HG03469 (cell line): Measurements from ENCODE around the gene DPP9.

Source experiments
- ATAC-seq: cut with Tn5 transposase; IDR thresholded peaks from one replicate; pipeline ENCODE4 v1.9.1; 2021; ENCODE audit warnings: mild to moderate bottlenecking, moderate library complexity, moderate number of reproducible peaks; ENCODE audit not compliant: unreplicated experiment

Gene DPP9

GRCh38 chr19:4660993-4661392, 62.6 kb downstream of the DPP9 start:
- ATAC-seq: no peak

DNA sequence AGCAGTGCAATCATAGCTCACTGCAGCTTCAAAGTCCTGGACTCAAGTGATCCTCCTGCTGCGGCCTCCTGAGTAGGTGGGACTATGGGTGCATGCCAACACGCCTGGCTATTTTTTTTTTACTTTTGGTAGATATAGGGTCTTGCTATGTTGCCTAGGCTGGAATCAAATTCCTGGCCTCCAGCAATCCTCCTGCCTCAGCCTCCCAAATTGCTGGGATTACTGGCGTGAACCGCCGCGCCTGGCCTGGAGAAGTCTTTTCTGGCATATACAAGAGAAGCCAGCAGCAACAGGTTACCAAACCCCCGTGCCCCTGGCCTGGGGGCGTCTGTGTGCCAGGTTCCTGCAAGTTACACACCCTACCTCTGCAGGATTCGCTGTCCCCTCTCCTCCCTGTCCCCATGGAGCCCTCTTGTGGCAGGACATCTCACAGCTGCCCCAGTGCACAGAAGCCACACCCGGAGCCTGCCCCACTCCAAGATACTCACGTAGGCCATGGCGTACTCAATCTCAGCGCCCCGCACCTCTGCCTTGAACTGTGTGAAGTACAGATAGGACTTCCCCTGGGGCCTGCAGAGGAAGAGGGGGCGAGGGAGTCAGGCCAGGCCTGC, 63.4 kb downstream of the DPP9 start:
- ATAC-seq: no peak

GRCh38 chr19:4657835-4658234, 65.8 kb downstream of the DPP9 start:
- no peak for ATAC-seq

GRCh38 chr19:4657262-4657661, 66.4 kb downstream of the DPP9 start:
- ATAC-seq: no peak

- no peak for ATAC-seq
Measured at GRCh38 chr19:4656102-4656501, 67.5 kb downstream of the DPP9 start.

- no peak for ATAC-seq
Measured at GRCh38 chr19:4654437-4655361, 68.9 kb downstream of the DPP9 start.

DNA sequence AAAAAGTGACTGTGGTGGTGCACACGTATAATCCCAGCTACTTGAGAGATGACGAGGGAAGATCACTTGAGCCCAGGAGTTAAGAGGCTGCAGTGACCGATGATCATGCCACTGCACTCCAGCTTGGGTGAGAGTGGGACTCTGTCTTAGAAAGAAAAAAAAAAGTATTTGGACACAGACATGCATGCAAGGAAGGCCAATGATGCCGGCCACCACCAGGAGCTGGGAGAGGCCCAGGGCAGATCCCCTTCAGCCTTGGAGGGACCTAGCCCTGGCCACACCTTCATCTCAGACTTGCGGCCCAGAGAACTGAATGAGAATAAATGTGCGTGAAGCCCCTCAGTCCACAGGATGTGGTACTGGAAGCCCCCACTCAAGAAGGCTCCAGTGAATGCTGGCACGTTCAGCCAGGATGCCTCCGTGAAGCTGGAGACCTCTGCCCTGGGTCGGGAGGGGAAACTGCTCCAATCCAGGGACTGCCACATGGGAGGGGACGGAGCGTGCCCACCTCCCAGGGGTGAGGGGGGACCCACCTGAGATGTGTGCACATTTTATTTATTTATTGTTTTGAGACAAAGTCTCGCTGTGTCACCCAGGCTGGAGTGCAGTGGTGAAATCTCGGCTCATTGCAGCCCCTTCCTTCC, 69.7 kb downstream of the DPP9 start:
- no peak for ATAC-seq

- ATAC-seq: no peak
Measured at GRCh38 chr19:4652075-4652474, 71.6 kb downstream of the DPP9 start.

DNA sequence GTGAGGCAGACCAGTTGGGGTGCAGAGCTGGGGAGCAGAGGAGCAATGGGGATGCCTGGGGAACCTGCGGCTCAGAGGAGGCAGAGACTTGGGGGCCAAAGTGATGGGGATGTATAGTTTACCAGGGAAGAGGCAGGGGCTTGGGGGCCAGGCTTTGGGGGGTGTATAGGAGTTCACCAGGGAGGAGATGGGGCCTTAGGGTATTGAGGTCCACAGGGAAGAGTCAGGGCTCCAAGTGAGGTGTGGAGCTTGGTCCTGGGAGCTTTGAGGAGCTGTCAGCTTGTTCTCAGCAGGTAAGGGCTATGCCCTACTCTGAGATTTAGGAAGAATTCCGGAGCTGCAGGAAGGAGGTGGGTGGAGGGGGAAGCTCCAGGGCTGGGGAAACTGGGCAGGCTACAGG, 73.5 kb downstream of the DPP9 start:
- ATAC-seq: no peak

DNA sequence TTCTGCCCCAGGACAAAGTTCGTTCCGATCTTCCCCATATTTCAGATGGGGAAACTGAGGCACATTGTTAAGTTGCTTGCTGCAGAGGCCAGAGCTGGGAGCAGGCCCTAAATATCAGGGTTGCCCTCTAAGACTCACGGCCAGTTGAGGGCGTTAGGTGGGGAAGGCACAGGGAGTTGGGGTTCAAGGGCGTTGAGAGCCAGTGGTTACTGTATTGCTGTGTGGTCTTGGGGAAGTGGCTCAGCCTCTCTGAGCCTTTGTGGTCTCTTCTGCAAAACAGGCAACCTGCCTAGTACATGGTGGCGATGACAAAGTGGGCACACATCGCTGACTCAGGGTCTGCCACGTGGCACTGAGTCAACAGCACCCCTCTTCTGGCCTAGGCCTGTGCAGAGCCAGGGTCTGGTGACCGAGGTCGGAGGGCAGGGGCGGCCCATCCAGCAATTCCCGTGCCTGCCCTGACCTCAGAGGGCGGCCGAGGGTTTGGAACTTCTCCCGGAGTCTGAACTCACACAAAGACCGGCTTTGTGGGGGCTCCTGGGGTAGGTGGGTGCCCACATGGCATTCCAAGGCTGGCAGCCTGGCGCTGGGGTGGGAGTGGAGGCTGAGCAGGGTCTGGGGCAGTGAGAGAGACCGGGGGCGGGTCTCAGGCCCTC, 74.1 kb downstream of the DPP9 start:
- ATAC-seq: no peak

- no peak for ATAC-seq
Measured at GRCh38 chr19:4647676-4648644, 75.7 kb downstream of the DPP9 start.

DNA sequence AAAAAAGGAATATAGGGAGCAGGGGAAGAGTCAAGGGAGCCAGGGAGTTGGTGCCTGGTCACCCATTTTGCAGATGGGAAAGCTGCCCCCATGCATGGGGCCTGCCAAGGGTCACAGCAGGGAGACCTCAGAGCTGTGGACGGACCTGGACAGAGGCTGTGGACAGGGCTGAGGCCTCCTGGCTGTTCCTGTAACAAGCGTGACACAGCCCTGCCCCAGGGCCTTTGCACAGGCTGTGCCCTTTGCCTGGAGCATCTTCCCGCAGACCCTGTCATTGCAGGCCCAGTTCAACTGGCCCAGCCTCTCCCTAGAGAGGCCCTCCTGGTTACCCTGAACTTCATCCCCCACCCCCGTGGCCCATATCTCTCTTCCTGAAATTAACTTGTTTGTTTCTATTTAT, 77.9 kb downstream of the DPP9 start:
- ATAC-seq: no peak

GRCh38 chr19:4642625-4643024, 81.0 kb downstream of the DPP9 start:
- ATAC-seq: no peak

DNA sequence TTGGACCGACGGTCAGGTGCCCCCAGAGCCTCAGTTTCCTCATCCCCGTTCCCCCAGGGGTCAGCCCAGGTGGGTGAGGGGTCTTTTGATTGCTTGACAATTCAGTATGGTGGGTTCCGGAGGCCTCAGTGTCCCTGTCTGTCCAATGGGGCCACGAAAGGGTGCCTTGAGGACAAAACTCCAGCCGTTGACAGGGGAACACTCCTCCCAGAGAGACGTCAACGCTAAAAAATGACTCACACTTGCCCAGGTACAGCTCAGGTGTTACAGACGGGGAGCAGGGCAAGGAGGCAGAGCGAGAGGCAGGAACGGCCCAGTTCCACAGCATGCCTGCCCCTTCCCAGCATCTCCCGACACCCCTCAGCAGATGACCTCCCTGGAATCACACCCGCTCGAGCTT, 82.5 kb downstream of the DPP9 start:
- ATAC-seq: no peak

GRCh38 chr19:4640247-4641000, 83.2 kb downstream of the DPP9 start:
- no peak for ATAC-seq

GRCh38 chr19:4639531-4640246, 84.0 kb downstream of the DPP9 start:
- peak; percentile 7 for ATAC-seq

GRCh38 chr19:4638828-4639530, 84.7 kb downstream of the DPP9 start, which contains the start of gene TNFAIP8L1:
TNFAIP8L1 (plus strand) TSS chr19:4639516; CDS start chr19:4651870, 12,354 bp downstream.
- ATAC-seq: peak; percentile 44

DNA sequence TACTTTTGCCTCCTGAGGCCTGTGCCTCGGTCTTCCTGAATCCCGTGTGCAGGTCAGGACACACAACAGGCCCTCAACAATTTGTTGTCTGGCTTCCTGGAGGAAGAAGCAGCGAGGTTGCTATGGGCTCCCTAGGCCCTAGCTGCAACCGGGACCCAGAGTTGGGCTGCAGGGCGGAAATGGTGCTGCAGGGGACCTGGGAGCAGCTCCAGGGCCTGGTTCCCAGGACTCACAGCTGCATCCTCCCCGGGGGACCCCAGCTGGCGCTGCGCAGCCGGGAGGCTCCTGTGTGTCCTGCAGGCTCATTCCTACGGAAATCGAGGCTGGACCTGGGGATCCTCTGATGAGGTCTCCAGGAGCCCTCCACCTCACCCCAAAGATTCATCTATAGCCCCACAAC, 85.3 kb downstream of the DPP9 start:
- ATAC-seq: no peak
